ENCODE measurements around the gene RBMX2.

RBMX2 gene

DNA sequence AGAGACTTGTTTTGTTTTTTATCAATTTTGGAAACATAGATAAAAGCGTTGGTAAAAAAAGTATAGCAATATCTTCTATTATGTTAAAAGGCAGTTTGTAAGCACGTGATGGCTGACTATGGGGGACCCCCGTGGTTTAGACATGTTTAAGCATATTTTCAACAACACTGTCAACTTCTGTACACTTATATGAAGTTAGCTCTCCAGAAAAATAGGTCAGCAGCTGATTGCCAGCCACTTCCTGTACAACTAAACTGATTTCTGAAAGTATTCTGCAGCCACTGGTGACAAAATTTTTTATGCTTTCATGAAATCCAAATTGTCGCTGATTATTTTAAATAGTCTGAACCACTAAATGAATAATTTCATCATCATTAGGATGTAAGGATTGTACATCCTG is 45.2 kb downstream of the RBMX2 start:
- DNase-seq = no peak
